Smooth muscle cell (in vitro differentiated cells): ENCODE measurements around the gene SHISA8. TPM values are rescaled to one million over a fixed set of nuclear protein-coding genes. Genes with fewer than 3 reads are reported as not detected.

ENCODE experiments used
- DNase-seq: peaks from one replicate; lab custom pipeline; 2025; ENCODE audit not compliant: unreplicated experiment; lab: John Stamatoyannopoulos, UW
- H2AFZ ChIP-seq: fragments of 200-600 bp; sonication (generic); 2 replicates; pipeline ENCODE4 v1.6.0; 2016; ENCODE audit warnings: antibody characterized with exemption, low read depth, mild to moderate bottlenecking
- H3F3A ChIP-seq: fragments of 200-600 bp; sonication (generic); 2 replicates; pipeline ENCODE4 v1.6.0; 2017; ENCODE audit warnings: antibody characterized with exemption, low read depth
- H3K27ac ChIP-seq: fragments of 200-600 bp; sonication (generic); 2 replicates; pipeline ENCODE4 v1.5.1; 2016; ENCODE audit warnings: low read depth, mild to moderate bottlenecking
- H3K27me3 ChIP-seq: fragments of 200-600 bp; sonication (generic); 2 replicates; pipeline ENCODE4 v1.6.1; 2016; ENCODE audit warnings: low read depth, mild to moderate bottlenecking
- H3K36me3 ChIP-seq: fragments of 200-600 bp; sonication (generic); 2 replicates; pipeline ENCODE4 v1.5.1; 2016; ENCODE audit warnings: low read depth
- H3K4me1 ChIP-seq: fragments of 200-600 bp; sonication (generic); 2 replicates; pipeline ENCODE4 v1.5.1; 2016; ENCODE audit warnings: low read depth
- H3K4me2 ChIP-seq: fragments of 200-600 bp; sonication (generic); 2 replicates; pipeline ENCODE4 v1.6.0; 2016; ENCODE audit warnings: mild to moderate bottlenecking
- H3K4me3 ChIP-seq: fragments of 200-600 bp; sonication (generic); 2 replicates; pipeline ENCODE4 v1.5.1; 2016; ENCODE audit warnings: mild to moderate bottlenecking
- H3K79me2 ChIP-seq: fragments of 200-600 bp; sonication (generic); 2 replicates; pipeline ENCODE4 v1.6.0; 2016; ENCODE audit warnings: low read depth, mild to moderate bottlenecking
- H3K9ac ChIP-seq: fragments of 200-600 bp; sonication (generic); 2 replicates; pipeline ENCODE4 v1.6.0; 2016; ENCODE audit warnings: low read depth
- H3K9me3 ChIP-seq: fragments of 200-600 bp; sonication (generic); replicated peaks from 2 replicates; pipeline ENCODE4 v1.5.1; 2016; ENCODE audit warnings: low read depth
- H4K20me1 ChIP-seq: fragments of 200-600 bp; sonication (generic); 2 replicates; pipeline ENCODE4 v1.6.0; 2016; ENCODE audit warnings: low read depth
- WGBS: methylation state at CpG from one replicate; pipeline ENCODE4 v1.1.7; 2016; ENCODE audit warnings: low lambda C conversion rate; 5-methylcytosine and 5-hydroxymethylcytosine counted together
- polyA plus RNA-seq: library from polyadenylated mRNA; unstranded; fragments of >200 nt; fragmentation: Nextera tagmentation; extraction: Ambion mirVana; gene quantifications from 2 replicates; pipeline ENCODE4 v1.2.1, GENCODE V29; 2016
- total RNA-seq: library from RNA; depleted of rRNA; stranded (reverse); fragments of >200 nt; gene quantifications from 2 replicates; pipeline ENCODE4 v1.2.3, GENCODE V29; 2014
- TF ChIP-seq, protein P1 (sequence below): fragments of 200-600 bp; sonication (generic); IDR thresholded peaks from 2 replicates; pipeline ENCODE4 v1.5.1; 2017; ENCODE audit warnings: borderline replicate concordance, mild to moderate bottlenecking, antibody characterized with exemption; ENCODE audit not compliant: insufficient read depth, poor library complexity, severe bottlenecking

The SHISA8 gene
- total and polyA plus RNA-seq, 2 experiments from 2014 or later, result 0.11 TPM; not detected in 1

DNA sequence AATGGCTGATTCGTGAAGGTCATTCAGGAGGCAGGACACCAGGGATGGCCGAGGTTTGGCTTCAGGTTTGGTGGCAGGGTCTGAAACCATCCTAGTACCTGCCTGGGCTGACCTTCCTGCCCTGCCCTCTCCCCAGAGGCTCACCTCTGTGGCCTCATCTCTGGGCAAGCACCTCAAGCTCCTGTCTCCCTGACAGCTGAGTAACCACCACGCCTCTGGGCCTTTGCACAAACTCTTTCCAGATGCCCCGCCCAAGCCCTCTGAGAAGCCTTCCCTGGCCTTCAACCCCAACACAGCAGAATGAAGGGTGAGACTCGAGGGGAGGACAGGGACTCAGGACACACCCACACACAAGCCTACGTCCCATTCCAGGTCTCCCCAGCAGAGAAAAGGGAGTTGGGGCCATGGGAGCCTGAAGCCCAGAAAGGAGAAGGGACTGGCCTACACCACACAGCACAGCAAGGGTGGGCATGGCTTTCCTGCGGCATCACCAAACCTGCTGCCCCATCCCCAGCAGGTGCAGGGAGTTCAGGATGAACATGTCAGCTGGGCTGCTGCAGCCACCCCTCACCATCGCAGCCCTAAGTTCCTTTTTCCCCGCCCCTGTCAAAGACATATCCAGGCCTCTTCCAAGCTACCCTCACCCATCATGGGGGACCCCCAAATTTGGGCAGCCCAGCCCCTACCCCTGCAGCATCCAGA, 2.4 kb downstream of the SHISA8 start:
- H3K4me2 ChIP-seq, result no peak overlapping the region
- H3F3A ChIP-seq, result no peaks in the 10 kb centered on the region
- H2AFZ ChIP-seq, result no peak overlapping the region
- no peaks in the 10 kb centered on the region for H3K79me2 ChIP-seq
- H3K4me3 ChIP-seq, result no peak overlapping the region
- DNase-seq, result no peak
- H3K9ac ChIP-seq, result no peak overlapping the region
- no peaks in the 10 kb centered on the region for H3K9me3 ChIP-seq
- H4K20me1 ChIP-seq, result peaks cover 34% of the 10 kb centered on the region
- H3K27ac ChIP-seq, result no peak overlapping the region
- peaks cover 7% of the 10 kb centered on the region for H3K4me1 ChIP-seq
- peaks cover 87% of the 10 kb centered on the region for H3K27me3 ChIP-seq
- TF ChIP-seq, protein P1, sequence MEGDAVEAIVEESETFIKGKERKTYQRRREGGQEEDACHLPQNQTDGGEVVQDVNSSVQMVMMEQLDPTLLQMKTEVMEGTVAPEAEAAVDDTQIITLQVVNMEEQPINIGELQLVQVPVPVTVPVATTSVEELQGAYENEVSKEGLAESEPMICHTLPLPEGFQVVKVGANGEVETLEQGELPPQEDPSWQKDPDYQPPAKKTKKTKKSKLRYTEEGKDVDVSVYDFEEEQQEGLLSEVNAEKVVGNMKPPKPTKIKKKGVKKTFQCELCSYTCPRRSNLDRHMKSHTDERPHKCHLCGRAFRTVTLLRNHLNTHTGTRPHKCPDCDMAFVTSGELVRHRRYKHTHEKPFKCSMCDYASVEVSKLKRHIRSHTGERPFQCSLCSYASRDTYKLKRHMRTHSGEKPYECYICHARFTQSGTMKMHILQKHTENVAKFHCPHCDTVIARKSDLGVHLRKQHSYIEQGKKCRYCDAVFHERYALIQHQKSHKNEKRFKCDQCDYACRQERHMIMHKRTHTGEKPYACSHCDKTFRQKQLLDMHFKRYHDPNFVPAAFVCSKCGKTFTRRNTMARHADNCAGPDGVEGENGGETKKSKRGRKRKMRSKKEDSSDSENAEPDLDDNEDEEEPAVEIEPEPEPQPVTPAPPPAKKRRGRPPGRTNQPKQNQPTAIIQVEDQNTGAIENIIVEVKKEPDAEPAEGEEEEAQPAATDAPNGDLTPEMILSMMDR, result no peak
- H3K36me3 ChIP-seq, result no peaks in the 10 kb centered on the region
- 83% methylated on average over 9 of the region's 9 CpGs for WGBS

DNA sequence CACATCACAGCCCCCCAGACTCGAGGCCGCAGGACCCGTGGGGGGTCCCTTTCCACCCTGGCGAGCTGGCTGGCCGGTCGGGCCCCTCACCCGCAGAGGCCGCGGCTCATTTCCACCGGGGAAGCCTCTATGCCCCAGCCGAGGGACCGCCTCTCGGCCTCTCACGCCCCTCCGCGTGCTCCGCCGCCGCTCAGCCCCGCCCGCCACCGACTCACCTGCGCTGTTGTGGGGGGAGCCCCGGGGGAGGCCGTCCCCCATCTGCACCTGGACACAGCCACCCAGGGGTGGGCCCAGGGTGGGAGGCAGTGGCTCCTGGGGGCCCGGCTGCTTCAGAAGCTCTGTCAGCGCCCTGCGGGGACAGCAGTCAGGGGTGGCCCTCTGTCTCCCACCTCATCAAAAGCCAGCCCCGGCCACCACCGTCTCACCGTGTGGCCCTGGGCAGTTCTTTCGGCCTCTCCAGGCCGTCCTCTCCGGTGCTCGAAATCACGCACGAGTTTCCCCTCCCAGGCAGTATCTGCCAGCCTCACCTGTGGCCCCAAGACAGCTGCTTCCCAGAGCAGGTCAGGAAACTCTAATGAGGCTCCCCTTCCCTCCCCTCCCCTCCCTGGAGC, 3.8 kb downstream of the SHISA8 start:
- peaks cover 7% of the 10 kb centered on the region for H3K4me1 ChIP-seq
- no peak overlapping the region for H3K9ac ChIP-seq
- H4K20me1 ChIP-seq, result peaks cover 48% of the 10 kb centered on the region
- peak overlapping the region; percentile 38 for H3K4me3 ChIP-seq
- no peaks in the 10 kb centered on the region for H3K9me3 ChIP-seq
- TF ChIP-seq, protein P1, result no peak
- H3K4me2 ChIP-seq, result peak overlapping the region; percentile 89
- H3K27me3 ChIP-seq, result peaks cover 74% of the 10 kb centered on the region
- 40% methylated on average over 16 of the region's 37 CpGs for WGBS
- no peaks in the 10 kb centered on the region for H3K79me2 ChIP-seq
- no peak overlapping the region for H2AFZ ChIP-seq
- DNase-seq, result no peak
- no peak overlapping the region for H3K27ac ChIP-seq
- H3F3A ChIP-seq, result no peaks in the 10 kb centered on the region
- H3K36me3 ChIP-seq, result no peaks in the 10 kb centered on the region

GRCh38 chr22:41910050-41911000, 4.5 kb downstream of the SHISA8 start:
- Histone ChIP-seq H3K27me3 (peaks cover 66% of the 10 kb centered on the region), H3F3A (no peaks in the 10 kb centered on the region), H3K9me3 (no peaks in the 10 kb centered on the region), H3K4me1 (peaks cover 7% of the 10 kb centered on the region), H3K36me3 (no peaks in the 10 kb centered on the region), H2AFZ (no peak overlapping the region), H4K20me1 (peaks cover 55% of the 10 kb centered on the region), H3K4me3 (peak overlapping the region; percentile 38), H3K9ac (no peak overlapping the region), H3K4me2 (peak overlapping the region; percentile 89), H3K79me2 (no peaks in the 10 kb centered on the region), H3K27ac (no peak overlapping the region)
- TF ChIP-seq, protein P1, result no peak
- 7% methylated on average over 57 of the region's 112 CpGs for WGBS
- DNase-seq, result no peak
